GM18520 (cell line): Measurements from ENCODE around the gene AKAP6.
A peak's percentile ranks its signal among the peaks of the same experiment; 100 is the strongest.

Source experiments
- ATAC-seq: cut with Tn5 transposase; IDR thresholded peaks from one replicate; pipeline ENCODE4 v1.9.1; 2021; ENCODE audit not compliant: unreplicated experiment

The AKAP6 gene

GRCh38 chr14:32697114-32697513 is 368.0 kb downstream of the AKAP6 start:
- no peak for ATAC-seq

- no peak for ATAC-seq
These were observed 368.6 kb downstream of the AKAP6 start for GRCh38 chr14:32697704-32698103.

DNA sequence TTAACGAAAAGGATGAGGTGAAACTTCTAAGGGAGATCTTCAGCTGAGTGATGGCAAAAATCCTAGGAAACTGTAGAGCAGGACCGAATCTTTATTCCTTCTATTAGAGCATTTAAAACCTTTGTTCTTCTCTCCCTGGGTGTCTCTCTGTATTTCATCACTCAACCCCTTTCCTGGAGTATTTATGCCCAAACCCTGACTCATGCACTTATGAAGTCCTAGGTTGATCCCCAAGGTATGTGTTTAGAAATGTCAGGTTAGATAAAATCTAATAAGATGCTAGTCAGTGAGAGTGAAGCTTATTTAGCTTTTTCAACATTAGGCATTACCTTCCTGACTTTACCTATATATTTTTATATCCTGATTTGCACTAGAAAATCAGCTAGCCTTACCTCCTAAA is 369.7 kb downstream of the AKAP6 start:
- ATAC-seq = no peak

DNA sequence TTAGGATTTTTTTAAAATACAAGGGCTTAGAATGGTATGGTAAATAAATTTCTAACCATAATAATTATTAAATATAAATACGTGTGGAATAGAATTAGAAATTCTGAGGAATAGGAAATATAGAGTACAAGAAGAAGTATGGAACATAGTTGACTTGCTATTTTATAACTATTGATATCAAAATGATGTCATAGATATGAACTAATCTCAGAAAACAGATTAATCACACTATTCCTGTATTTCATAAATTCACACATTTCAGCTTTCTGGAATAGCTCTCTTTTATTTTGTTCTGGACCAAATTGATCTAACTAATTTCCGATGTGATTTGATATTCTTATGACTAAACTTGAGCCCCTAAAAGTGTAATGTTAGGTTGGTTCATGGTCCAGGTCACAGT is 372.4 kb downstream of the AKAP6 start:
- no peak for ATAC-seq

- ATAC-seq = no peak
These were observed 373.0 kb downstream of the AKAP6 start for GRCh38 chr14:32702088-32702487.

DNA sequence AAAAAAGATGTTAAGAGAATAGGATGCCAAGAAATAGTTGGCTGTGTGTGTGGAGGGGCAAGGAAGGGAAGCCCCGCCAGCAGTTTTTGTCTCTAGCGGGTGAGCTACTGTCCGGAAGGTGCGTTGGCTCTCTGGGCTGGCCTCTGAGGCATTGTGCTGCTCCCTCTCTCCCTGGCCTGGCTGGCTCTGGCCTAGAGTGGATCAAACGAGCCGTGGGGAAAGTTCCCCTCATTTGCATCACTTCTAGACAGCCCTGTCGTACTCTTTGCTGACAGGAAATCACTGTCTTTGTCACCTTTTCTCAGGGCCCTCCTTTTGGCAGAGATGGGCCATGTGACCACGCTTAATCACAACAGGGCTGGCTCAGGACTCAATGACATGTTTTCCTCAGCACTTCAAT is 373.5 kb downstream of the AKAP6 start:
- ATAC-seq = peak; percentile 76

DNA sequence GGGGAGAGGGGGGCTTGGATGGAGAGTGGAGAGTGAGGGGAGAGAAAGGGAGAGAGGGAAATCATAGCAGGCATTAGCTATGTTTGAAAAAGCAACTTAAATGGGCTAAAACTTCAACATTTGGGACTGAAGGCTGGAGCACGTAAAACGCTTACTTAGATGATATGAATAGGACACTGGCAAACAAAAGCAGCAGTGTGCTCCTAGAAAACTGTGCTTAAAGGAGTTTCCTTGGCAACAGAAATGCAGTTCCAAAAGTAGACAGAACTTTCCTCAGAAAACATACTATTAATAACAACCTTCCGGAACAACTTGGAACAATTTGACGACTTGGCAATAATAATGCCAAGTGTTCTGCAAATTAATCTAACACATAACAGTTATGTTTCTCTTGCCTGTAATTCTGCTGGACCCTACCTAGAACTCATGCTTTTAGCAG is 374.1 kb downstream of the AKAP6 start:
- no peak for ATAC-seq

GRCh38 chr14:32706721-32707519 is 377.8 kb downstream of the AKAP6 start:
- no peak for ATAC-seq

- no peak for ATAC-seq
These were observed 378.8 kb downstream of the AKAP6 start for GRCh38 chr14:32707742-32708500.

- ATAC-seq = no peak
These were observed 379.9 kb downstream of the AKAP6 start for GRCh38 chr14:32709027-32709426.

GRCh38 chr14:32710231-32710671 is 381.2 kb downstream of the AKAP6 start:
- no peak for ATAC-seq

GRCh38 chr14:32710731-32711680 is 381.9 kb downstream of the AKAP6 start:
- ATAC-seq = no peak

GRCh38 chr14:32713856-32714255 is 384.8 kb downstream of the AKAP6 start:
- ATAC-seq = no peak

DNA sequence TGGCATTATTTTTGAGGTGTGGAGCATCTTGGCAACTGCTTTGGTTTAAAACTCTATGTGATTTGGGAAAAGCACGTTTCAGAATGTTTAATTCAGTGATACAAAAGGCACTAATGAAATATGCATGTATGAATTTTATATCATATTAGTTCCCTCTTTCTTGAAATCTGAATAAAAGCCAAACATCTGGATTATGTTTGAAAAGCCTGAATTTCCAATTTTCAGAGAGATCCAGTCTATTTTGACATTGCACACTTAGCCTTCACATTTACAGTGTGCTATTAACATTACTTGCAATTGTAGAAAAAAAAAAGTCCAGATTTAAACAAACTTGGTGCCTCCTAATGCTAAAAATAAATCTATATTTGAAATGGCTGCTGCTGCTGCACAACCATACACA is 390.5 kb downstream of the AKAP6 start:
- ATAC-seq = no peak

DNA sequence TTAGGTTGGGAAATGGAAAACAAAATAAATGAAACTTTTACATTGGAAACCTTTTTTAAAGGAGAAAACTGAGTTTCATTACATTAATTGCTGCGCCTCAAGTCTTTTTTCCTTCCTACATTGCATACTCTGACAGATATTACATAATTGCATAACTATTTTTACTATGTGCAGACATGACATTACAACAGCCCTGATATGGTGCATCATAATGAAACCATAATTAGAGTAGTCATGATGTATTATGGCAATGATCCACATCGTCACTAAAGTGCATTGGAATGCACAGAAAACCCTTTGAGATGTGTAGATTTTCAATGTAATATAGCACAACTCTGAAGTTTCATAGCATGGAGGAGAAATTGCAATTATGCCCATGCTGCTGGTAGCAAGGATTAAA is 391.8 kb downstream of the AKAP6 start:
- ATAC-seq = no peak

GRCh38 chr14:32722631-32723183 is 393.6 kb downstream of the AKAP6 start:
- ATAC-seq = no peak

DNA sequence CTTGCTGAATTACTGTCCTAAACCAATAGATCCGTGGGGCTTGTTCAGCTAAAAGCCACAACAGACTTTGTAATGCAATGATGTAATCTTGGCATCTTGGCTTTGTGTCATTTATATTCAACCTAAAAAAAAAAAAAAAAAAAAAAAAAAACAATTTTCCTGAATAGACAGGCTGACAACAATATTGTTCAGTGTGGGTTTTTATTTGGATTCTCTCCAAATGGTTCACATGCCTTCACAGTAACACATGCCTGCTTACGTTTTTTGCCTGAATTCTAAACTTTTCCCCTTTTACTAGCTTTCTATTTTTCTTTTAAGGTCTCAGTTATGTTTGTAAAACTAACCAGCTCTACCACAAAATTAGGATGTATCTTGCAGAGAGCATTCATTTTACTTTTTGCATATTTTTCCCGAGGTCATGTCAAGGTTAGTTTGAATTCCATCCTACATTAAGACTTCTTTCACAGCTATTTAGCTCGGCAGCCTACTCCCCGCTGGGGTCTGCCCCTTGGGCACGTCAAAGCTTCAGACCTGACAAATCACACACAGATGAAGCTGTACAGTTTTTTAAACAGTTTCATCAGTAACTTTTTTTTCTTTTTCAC is 395.9 kb downstream of the AKAP6 start:
- ATAC-seq = no peak

- ATAC-seq = no peak
These were observed 397.4 kb downstream of the AKAP6 start for GRCh38 chr14:32726516-32726915.

DNA sequence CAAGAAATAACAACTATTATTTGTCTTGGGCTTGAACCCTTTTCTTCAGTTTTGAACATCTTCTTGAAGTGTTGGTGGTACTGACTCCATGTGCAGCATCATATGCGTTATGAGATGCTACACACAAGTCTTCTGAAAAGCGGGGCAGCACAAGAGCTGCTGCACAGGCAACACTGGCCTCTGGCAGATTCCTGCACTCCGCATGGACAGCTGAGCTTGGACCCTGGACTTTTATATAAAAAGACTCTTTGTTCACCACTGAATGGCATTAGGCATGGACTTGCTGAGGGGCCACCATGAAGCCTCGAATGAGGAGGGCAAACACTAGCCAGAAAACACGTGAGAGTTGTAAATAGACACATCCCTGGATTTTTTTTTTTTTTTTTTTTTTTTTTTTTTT is 398.7 kb downstream of the AKAP6 start:
- no peak for ATAC-seq

DNA sequence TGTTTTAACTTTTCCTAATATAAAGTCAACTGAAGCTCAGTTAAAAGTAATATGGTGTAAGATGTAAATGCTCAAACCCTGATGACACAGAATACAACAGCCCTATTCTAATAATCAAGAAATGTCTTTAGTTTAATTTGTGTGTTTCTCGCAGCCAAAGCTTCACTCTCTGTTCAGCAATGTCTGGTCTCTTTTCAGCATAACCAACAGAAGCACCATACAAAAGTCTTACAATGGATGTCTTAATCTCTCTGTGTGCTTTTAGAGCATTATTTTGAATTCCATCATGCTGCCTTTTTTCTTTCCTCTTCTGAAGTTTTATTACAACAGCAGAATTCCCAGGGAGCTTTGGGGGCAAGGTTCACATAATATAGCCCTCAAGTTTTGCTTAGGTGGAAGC is 399.4 kb downstream of the AKAP6 start:
- no peak for ATAC-seq
